K562 (cell line): ENCODE measurements around the gene MYADM. TPM values are rescaled to one million over a fixed set of nuclear protein-coding genes. Genes with fewer than 3 reads are reported as not detected.

Experiments used
- ARID1B ChIP-seq: fragments of 450-650 bp; IDR thresholded peaks from 2 replicates; pipeline ENCODE4 v1.6.1; 2016; ENCODE audit warnings: antibody characterized with exemption, mild to moderate bottlenecking, inconsistent platforms
- MEIS2 ChIP-seq: fragments of 450-650 bp; IDR thresholded peaks from 2 replicates; pipeline ENCODE4 v1.6.1; 2014; ENCODE audit warnings: mild to moderate bottlenecking; ENCODE audit not compliant: partially characterized antibody
- NEUROD1 ChIP-seq: fragments of 150-350 bp; IDR thresholded peaks from 2 replicates; pipeline ENCODE4 v1.6.1; 2014; ENCODE audit warnings: borderline replicate concordance, low read length, low read depth; ENCODE audit not compliant: partially characterized antibody
- ZFP30 ChIP-seq: fragments of 250-450 bp; sonication (Bioruptor Pico); IDR thresholded peaks from 2 replicates; pipeline ENCODE4 v1.8.0; 2022; ENCODE audit warnings: moderate library complexity, mild to moderate bottlenecking, inconsistent platforms, borderline replicate concordance
- ZNF232 ChIP-seq: sonication (generic); formaldehyde crosslinking; IDR thresholded peaks from 2 replicates; pipeline ENCODE4 v1.8.0; 2022; ENCODE audit warnings: mild to moderate bottlenecking, missing genetic modification reagents
- polyA plus RNA-seq, 8 experiments: library from polyadenylated mRNA; depleted of rRNA in 4 of 8; stranded (reverse) in 5 of 8; unstranded in 3 of 8; fragments of >200 nt; fragmentation: Nextera tagmentation in 2 of 8; fragmentation: Illumina TruSeq in 1 of 8; extraction: Ambion mirVana in 2 of 8; extraction: Trizol in 1 of 8; gene quantifications; 2 replicates each; pipeline versions ENCODE4 v1.2.1 to v1.2.3, GENCODE V29; 2011 to 2014; ENCODE audit warnings: inconsistent platforms in 1 of 8, missing spikeins in 1 of 8
- total RNA-seq, 7 experiments: library from RNA; depleted of rRNA in 6 of 7; stranded (reverse); fragments of >200 nt in 6 of 7; fragmentation: Illumina TruSeq in 2 of 7; extraction: Trizol in 2 of 7; gene quantifications; 2 replicates each; pipeline versions ENCODE4 v1.2.1 to v1.2.3, GENCODE V29; 2011 to 2021; ENCODE audit warnings: low replicate concordance in 1 of 7
- TF ChIP-seq, protein P1 (sequence below), 2 experiments: fragments of 200-800 bp in 1 of 2; sonication (Bioruptor generic) in 1 of 2; sonication (generic) in 1 of 2; formaldehyde crosslinking in 1 of 2; IDR thresholded peaks in 1 of 2; conservative IDR thresholded peaks in 1 of 2; 2 replicates each; pipeline versions ENCODE4 v1.5.0 to v1.6.1; 2016 to 2020; ENCODE audit warnings: missing compliant biosample characterization in 1 of 2, missing genetic modification characterization in 1 of 2, missing genetic modification reagents in 1 of 2
- TF ChIP-seq, protein P2 (sequence below): fragments of 200-600 bp; sonication (generic); IDR thresholded peaks from one replicate; pipeline ENCODE4 v1.6.1; 2012; ENCODE audit warnings: mild to moderate bottlenecking, low read depth, low read length, inconsistent platforms
- TF ChIP-seq, protein P3 (sequence below), 2 experiments: fragments of 450-650 bp; conservative IDR thresholded peaks; 2 replicates each; pipeline ENCODE4 v1.6.1; 2017; ENCODE audit warnings: mild to moderate bottlenecking in 2 of 2, moderate library complexity in 2 of 2

The MYADM gene
- total and polyA plus RNA-seq, 9 of the 15 experiments (the other 6 are each of a cell fraction or from before 2014, with no cell fraction given) = 4.5 to 70.3 (median 14.4) TPM

DNA sequence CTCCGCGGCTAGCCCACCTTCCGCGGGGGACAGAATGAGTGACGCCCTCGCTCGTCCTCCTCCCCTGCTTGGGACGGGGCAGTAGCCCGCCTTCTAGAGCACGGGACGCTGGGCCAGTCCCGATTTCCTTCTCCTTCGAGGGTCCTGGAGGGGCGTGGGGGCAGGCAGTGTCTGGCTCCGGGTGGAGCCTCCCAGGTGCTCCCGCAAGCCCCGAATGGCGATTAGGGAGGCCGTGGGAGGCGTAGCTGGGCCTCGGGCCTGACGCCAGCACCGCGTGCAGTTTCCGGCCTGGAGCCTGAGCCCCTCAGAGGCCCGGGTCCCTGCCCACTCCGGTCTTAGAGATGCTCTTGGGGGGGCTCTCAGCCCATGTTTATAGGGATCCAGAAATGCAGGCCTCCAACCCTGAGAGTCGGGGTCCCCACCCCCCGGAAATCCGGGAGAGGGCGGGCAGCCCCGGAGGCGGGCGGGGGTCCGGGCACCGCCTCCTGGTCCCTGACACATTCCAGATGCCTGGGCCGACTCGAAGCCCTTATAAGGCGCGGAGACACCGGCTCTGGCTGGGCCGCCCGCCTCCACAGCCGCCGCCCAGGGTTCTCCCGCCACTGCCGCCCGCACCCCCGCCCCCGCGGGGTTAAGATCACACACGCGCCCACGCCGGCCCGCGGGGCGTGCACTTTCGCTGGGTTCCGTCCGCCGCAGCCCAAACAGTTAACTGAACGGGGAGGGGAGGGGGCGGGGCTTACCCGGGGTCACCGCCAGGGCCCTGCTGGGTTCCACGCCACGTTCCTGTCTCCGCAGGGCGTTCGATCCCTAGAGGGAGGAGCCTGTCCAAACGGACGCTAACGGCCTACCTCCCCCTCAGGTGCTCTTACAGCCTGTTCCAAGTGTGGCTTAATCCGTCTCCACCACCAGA lies 1.5 kb downstream of the MYADM start (continued):
- TF ChIP-seq, protein P1, sequence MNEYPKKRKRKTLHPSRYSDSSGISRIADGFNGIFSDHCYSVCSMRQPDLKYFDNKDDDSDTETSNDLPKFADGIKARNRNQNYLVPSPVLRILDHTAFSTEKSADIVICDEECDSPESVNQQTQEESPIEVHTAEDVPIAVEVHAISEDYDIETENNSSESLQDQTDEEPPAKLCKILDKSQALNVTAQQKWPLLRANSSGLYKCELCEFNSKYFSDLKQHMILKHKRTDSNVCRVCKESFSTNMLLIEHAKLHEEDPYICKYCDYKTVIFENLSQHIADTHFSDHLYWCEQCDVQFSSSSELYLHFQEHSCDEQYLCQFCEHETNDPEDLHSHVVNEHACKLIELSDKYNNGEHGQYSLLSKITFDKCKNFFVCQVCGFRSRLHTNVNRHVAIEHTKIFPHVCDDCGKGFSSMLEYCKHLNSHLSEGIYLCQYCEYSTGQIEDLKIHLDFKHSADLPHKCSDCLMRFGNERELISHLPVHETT (CRISPR knock-in tag; conservative IDR thresholded peaks at IDR 0.05 in 1 of 2, IDR thresholded peaks at IDR 0.05 in 1 of 2) = peak in 1 of 2 experiments; percentile 40; a peak in 1 of 4 replicates
- no peak for TF ChIP-seq ZNF232 (CRISPR knock-in tag)
- TF ChIP-seq, protein P2, sequence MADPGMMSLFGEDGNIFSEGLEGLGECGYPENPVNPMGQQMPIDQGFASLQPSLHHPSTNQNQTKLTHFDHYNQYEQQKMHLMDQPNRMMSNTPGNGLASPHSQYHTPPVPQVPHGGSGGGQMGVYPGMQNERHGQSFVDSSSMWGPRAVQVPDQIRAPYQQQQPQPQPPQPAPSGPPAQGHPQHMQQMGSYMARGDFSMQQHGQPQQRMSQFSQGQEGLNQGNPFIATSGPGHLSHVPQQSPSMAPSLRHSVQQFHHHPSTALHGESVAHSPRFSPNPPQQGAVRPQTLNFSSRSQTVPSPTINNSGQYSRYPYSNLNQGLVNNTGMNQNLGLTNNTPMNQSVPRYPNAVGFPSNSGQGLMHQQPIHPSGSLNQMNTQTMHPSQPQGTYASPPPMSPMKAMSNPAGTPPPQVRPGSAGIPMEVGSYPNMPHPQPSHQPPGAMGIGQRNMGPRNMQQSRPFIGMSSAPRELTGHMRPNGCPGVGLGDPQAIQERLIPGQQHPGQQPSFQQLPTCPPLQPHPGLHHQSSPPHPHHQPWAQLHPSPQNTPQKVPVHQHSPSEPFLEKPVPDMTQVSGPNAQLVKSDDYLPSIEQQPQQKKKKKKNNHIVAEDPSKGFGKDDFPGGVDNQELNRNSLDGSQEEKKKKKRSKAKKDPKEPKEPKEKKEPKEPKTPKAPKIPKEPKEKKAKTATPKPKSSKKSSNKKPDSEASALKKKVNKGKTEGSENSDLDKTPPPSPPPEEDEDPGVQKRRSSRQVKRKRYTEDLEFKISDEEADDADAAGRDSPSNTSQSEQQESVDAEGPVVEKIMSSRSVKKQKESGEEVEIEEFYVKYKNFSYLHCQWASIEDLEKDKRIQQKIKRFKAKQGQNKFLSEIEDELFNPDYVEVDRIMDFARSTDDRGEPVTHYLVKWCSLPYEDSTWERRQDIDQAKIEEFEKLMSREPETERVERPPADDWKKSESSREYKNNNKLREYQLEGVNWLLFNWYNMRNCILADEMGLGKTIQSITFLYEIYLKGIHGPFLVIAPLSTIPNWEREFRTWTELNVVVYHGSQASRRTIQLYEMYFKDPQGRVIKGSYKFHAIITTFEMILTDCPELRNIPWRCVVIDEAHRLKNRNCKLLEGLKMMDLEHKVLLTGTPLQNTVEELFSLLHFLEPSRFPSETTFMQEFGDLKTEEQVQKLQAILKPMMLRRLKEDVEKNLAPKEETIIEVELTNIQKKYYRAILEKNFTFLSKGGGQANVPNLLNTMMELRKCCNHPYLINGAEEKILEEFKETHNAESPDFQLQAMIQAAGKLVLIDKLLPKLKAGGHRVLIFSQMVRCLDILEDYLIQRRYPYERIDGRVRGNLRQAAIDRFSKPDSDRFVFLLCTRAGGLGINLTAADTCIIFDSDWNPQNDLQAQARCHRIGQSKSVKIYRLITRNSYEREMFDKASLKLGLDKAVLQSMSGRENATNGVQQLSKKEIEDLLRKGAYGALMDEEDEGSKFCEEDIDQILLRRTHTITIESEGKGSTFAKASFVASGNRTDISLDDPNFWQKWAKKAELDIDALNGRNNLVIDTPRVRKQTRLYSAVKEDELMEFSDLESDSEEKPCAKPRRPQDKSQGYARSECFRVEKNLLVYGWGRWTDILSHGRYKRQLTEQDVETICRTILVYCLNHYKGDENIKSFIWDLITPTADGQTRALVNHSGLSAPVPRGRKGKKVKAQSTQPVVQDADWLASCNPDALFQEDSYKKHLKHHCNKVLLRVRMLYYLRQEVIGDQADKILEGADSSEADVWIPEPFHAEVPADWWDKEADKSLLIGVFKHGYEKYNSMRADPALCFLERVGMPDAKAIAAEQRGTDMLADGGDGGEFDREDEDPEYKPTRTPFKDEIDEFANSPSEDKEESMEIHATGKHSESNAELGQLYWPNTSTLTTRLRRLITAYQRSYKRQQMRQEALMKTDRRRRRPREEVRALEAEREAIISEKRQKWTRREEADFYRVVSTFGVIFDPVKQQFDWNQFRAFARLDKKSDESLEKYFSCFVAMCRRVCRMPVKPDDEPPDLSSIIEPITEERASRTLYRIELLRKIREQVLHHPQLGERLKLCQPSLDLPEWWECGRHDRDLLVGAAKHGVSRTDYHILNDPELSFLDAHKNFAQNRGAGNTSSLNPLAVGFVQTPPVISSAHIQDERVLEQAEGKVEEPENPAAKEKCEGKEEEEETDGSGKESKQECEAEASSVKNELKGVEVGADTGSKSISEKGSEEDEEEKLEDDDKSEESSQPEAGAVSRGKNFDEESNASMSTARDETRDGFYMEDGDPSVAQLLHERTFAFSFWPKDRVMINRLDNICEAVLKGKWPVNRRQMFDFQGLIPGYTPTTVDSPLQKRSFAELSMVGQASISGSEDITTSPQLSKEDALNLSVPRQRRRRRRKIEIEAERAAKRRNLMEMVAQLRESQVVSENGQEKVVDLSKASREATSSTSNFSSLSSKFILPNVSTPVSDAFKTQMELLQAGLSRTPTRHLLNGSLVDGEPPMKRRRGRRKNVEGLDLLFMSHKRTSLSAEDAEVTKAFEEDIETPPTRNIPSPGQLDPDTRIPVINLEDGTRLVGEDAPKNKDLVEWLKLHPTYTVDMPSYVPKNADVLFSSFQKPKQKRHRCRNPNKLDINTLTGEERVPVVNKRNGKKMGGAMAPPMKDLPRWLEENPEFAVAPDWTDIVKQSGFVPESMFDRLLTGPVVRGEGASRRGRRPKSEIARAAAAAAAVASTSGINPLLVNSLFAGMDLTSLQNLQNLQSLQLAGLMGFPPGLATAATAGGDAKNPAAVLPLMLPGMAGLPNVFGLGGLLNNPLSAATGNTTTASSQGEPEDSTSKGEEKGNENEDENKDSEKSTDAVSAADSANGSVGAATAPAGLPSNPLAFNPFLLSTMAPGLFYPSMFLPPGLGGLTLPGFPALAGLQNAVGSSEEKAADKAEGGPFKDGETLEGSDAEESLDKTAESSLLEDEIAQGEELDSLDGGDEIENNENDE = no peak
- peak; percentile 50 for TF ChIP-seq NEUROD1
- TF ChIP-seq, protein P3, sequence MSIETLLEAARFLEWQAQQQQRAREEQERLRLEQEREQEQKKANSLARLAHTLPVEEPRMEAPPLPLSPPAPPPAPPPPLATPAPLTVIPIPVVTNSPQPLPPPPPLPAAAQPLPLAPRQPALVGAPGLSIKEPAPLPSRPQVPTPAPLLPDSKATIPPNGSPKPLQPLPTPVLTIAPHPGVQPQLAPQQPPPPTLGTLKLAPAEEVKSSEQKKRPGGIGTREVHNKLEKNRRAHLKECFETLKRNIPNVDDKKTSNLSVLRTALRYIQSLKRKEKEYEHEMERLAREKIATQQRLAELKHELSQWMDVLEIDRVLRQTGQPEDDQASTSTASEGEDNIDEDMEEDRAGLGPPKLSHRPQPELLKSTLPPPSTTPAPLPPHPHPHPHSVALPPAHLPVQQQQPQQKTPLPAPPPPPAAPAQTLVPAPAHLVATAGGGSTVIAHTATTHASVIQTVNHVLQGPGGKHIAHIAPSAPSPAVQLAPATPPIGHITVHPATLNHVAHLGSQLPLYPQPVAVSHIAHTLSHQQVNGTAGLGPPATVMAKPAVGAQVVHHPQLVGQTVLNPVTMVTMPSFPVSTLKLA (conservative IDR thresholded peaks at IDR 0.05) = peak; percentile 91 to 95
- TF ChIP-seq ARID1B = no peak; the same call in 1 of the 2 replicates
- TF ChIP-seq ZFP30 (CRISPR knock-in tag) = no peak
- peak; percentile 44 for TF ChIP-seq MEIS2
